NCI-H2171 treated with DMSO at 0.1 percent for 48 hours (cell line): ENCODE measurements around the gene CUL4A.
"Not testable (repeated sequence)": the region's sequence is repeated elsewhere in the genome, so short reads cannot be mapped to it uniquely, and the experiment has no call there.

ENCODE experiments used
- DNase-seq: peaks from one replicate; lab custom pipeline; 2025; lab: John Stamatoyannopoulos, UW

CUL4A gene

DNA sequence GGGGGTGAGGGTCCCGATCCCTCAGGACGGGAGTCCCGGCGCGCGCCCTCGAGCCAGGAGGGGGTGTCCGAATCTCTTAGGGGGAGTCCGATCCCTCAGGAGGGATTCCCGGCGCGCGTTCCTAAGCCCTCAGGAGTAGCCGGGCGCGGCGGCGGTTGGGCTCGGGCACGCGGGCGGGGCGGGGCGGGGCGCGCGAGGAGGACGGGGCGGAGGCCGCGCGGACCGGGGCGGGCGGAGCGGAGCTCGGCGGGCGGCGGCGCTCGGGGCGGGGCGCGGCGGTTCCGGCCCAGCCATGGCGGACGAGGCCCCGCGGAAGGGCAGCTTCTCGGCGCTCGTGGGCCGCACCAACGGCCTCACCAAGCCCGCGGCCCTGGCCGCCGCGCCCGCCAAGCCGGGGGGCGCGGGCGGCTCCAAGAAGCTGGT is at the start of gene CUL4A:
Gene CUL4A (plus strand): TSS at position 278 of the 423 bp plus-strand sequence. CDS start 15 bp downstream, at position 293.
- peak; percentile 74 for DNase-seq

DNA sequence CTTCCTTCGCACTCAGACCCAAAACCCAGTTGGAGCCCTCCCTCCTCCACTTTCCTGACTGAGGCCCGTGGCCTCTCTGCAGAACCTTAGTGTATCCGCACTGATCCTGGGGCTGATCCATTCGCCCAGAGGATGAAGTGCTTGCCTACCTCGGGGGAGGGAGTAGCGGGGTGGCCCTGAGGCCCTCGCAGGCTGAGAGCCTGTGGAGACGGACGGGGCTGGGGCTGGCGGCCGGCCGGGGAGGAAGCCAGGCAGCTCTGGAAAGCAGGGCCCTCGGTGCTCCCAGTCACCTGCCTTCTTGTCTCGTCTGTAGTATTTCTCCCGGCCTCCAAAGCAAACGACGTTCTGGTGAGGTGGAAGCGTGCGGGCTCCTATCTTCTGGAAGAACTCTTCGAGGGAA is 49.7 kb upstream of the CUL4A start:
- no peak for DNase-seq

DNA sequence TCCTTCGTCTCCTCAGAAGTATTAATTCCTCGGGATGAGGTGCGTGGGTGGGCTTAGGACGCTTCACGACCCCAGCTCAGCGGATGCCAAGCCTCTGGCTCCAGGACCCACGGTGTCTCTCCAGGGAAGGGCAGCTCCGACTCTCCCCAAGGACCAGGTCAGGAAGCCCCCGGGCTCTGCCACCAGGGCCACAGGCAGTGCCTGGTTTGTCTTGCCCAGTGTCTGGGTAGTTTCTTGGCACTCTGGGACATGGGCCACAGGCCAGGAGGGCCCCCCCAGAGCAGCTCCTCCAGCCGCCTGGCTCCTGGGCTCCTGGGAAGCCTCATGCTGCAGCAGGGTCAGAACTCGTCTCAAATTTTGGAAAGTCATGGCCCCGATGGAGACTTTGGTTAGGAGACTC is 48.4 kb upstream of the CUL4A start:
- no peak for DNase-seq

DNA sequence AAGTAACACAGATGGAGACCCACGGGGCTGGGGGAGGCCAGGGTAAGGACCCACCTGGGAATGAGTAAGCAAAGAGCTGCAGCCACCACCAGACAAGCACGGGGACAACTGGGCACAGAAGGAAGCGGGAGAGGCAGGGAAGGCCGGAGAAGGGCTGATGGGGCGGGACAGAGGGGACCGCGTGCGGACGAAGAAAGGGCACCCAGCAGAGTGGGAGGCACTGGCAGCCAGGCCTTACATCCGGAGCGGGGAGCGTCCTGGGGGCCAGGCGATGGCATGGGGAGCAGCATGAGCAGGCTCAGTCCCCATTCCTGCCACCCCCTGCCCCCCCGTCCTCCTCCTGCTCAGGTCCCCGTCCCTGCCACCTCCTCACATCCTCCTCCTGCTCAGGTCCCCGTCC is 48.0 kb upstream of the CUL4A start:
- DNase-seq: no peak

DNA sequence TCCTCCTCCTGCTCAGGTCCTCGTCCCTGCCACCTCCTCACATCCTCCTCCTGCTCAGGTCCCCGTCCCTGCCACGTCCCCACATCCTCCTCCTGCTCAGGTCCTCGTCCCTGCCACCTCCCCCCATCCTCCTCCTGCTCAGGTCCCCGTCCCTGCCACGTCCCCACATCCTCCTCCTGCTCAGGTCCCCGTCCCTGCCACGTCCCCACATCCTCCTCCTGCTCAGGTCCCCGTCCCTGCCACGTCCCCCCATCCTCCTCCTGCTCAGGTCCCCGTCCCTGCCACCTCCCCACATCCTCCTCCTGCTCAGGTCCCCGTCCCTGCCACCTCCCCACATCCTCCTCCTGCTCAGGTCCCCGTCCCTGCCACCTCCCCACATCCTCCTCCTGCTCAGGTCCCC is 47.4 kb upstream of the CUL4A start:
- DNase-seq: not testable (repeated sequence)

DNA sequence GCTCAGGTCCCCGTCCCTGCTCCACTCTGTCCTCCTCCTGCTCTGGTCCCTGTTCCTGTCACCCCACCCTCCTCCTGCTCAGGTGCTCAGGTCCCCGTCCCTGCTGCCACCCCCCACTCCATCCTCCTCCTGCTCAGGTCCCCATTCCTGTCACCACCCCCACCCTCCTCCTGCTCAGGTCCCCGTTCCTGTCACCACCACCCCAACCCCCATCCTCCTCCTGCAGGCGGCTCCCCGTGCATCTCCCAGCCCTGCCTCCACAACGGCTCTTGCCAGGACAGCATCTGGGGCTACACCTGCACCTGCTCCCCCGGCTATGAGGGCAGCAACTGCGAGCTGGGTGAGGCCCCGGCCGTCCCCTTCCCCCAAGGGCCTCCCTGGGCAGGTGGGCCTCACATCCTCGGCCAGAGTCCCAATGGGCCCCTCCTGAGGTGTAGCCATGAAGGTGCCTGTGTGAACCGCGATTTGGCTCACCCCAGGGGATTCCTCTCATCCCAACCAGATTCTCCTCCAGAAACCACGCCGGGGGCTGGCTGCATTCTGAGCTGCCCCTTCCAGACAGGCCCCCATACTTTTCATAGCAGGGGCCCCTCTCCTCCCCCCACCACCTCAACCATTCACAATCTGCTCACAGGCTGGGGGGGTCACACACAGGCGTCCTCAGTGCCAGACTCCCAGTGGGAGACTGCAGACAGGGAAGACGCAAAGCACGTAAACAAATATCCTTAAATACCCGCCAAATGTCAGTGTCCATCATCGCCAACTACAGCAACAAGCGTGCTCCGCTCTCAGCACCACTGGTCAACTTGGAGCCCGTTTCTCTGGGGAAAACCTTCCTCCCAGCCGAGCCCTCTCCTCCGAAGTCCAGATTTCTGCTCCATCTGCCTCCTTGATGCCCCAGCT is 46.4 kb upstream of the CUL4A start:
- DNase-seq: peak; percentile 63

DNA sequence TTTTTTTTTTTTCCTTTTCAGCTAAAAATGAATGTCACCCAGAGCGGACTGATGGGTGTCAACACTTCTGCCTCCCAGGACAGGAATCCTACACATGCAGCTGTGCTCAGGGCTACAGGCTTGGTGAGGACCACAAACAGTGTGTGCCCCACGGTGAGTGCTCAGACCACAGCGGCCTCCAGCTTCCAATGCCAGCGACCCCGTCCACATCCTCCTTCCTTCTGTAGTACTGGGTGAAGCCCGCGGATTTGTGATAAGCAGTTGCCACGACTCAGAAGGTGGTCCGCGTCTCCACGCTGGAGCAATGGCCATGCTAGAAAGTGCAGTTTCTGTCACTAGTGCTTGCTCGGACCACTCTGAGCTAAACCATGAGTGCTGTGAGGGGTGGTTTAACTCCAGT is 44.9 kb upstream of the CUL4A start:
- DNase-seq: no peak

DNA sequence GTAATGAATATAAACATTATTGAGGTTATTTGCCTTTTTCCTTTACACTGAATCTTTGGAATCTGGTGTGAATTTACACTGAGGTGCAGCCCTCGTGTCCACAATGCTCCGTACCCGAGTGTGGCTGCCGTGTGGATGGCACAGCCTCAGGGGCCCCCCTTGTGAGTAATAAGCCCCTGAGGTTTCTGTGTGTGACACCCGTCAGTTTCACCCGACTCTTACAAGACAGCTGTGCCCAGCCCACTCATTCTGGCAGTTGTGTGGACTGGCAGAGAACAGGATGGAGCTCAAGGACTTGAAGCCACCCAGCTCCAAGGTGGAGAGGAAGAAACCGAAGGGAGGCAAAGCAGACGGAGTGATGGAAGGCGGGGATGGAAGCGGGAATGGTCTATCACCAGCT is 43.1 kb upstream of the CUL4A start:
- no peak for DNase-seq

DNA sequence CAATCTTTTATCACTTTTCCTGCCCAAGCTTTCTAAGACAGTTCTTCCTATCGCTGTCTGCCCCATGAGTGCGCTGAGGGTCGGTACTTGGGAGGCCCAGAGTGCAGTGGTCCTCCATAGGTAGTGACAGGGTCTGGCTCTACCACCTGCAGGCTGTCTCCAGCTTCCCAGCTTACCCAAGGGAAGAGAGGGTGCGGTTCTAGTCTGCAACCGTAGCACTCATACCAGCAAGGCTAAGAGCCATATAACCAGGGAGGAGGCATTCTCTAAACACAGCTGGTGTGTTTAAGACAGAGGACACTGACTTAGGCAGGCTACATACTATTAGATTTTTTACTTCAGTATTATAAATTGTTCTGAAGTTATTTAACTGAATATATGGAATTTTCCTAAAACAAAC is 42.7 kb upstream of the CUL4A start:
- DNase-seq: no peak

DNA sequence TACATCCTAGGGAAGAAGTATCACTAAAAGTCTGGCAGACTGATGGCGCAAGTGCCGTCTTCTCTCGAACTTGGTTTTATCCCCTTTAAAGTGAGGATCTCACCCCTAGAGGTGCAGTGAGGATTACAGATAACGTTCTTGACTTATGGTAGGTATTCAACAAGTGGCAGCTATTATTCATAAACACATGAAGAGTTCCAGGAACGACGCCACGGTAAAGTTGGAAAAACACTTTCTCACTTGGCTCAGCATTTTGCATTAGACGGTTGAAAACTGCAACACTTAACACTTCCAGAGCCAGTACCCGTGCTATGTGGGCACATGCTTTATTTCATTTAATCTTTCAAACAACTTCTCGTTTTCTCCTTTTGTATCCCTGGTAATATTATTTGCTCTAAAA is 42.3 kb upstream of the CUL4A start:
- DNase-seq: no peak

DNA sequence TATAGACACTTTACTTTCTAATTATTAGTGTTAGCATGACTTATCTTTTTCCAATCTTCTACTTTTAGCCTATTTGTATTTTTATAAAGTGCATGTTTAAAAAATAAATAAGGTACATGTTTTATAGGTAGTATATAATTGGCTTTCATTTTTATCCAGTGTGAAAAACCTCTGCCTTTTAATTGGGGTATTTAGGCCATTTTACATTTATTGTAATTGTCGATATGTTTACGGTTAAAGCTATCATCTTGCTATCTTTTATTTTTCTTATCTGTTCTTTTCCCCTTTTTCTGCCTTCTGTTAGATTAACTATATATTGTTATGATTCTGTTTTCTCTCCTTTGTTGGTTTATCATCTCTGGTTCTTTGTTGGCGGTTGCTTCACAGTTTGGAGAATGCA is 41.8 kb upstream of the CUL4A start:
- no peak for DNase-seq

DNA sequence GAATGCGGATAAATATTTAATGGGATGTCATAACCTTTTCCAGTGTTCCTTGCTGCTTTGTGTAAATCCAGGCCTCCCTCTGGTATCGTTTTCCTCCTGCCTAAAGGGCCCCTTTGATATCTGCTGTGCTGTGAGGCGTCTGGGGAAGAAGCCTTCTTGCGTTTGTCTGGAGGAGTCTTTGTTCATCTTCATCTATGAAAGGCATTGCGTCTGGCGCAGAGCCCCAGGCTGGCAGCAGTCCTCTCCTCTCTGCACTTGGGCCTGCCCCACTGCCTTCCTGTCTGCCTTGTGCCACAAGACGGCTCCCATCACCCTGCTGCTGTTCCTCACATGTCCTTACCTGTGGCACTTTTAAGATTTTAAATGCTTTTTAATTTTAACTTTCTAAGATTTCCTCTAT is 41.2 kb upstream of the CUL4A start:
- no peak for DNase-seq

DNA sequence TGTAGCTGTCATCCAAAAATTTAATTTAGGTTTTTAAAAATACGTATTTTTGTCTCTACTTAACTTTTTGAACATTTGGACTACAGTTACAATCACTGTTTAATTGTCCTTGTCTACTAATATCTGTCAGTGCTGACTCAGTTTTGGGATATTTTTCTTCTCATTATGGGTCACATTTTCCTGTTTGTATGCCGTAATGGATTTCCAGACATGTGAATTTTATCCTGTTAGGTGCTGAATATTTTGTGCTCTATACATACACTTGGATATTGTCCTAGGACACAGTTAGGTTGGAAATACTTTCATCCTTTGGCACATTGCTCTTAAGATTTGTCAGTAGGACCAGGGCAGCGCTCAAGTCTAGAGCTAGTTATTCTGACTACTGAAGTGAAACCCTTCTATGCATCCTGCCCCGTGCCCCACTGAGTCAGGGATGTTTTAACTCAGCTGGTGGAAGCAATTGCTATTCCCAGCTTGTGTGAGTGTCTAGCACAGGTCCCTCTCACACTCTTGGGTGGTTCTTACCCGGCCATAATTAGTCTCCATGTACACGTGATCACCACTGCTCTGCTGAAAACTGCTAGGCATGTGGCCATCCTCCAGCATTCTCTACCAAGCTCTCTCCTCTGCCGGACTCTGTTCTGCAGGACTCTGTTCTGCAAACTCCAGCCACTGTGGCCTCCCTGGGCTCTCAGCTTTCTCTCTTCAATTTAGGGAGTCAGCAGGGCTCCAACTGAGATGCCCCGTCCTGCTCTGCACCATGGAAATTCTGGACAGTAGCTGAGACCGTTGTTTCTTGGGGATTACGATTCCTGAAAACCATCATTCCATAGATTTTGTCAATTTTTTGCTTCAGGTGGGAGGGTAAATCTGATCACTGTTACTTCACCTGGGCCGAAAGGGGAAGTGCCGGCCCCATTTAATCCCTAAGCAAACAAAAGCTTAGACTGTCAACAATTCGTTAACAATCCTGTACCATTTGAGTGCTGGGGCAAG is 39.8 kb upstream of the CUL4A start:
- DNase-seq: no peak

DNA sequence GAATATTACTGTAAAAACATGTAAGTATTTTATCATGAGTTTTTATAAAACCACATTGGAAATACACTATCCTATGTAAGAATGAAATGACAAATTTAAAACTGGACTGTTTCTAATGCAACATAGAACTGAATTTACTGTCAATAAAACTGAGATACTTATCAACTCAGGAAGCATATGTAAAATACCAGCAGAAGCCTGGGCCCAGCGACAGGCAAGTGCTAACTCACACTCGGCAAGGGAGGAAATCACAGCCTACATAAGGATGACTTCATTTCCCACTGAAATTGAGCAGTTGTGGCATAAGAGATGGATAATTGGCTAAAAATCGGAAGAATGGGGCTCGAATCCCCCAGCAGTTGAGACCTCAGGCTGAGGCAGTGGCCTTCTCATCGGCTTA is 38.9 kb upstream of the CUL4A start:
- DNase-seq: no peak

DNA sequence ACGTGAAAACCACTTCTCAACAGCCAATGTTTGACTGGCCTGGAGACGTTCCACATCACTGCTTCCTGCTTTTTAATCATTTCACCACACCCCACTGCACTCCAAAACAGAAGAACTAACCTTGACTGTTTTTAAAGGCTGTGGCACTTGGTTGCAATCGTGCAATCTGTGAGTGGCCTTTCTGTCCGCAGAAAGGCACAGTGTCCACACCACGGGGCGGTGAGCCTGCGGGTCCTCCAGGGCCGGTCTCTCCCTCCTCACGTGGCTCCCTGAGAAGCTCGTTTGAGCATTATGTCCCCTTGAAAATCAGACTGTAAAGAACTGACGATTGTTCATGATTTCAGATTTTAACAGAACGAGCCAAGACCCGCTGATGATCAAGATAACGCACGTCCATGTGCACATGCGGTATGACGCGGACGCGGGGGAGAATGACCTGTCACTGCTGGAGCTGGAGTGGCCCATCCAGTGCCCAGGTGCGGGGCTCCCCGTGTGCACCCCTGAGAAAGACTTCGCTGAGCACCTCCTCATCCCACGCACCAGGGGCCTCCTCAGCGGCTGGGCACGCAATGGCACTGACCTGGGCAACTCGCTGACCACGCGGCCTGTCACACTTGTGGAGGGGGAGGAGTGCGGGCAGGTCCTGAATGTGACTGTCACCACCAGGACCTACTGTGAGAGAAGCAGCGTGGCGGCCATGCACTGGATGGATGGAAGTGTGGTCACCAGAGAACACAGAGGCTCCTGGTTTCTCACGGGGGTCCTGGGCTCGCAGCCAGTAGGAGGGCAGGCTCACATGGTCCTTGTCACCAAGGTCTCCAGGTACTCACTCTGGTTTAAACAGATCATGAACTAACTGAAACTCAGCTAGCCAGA is 37.9 kb upstream of the CUL4A start:
- no peak for DNase-seq

DNA sequence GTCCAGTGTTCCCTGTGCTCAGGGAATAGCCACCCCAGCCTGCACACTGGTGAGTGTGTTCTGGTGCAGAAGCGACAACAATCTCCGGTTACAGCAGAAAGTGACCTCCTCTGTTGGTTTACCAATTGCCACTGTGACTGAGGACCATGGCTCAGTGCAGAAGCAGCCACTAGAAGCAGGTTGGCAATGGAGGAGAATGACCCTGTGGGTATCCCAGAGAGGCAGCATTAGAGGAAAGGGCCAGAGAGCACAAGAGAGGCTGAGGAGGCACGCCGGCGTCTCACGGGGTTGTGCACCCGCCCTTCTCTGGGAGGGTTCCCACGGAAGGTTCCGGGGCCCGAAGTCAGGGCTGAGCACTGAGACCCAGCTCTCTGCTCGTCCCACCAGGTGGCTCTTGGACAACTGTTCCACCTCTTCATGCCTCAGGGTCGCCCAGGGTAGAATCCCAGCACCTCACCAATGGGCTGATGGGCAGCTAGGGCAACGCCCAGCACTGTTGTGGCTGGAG is 36.9 kb upstream of the CUL4A start:
- no peak for DNase-seq

DNA sequence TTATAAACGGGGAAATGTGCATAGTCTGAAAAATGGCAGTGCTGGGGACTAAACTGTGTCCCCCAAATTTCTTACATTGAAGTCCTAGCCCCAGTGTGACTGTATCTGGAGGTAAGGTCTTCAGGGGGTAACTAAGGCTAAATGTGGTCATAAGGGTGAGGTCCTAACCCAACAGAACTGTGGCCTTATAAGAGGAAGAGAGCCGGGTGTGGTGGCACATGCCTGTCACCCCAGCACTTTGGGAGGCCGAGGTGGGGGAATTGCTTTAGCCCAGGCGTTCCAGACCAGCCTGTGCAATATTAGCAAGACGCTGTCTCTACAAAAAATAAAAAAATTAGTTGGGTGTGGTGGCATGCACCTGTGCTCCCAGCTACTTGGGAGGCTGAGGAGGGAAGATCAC is 33.1 kb upstream of the CUL4A start:
- no peak for DNase-seq

DNA sequence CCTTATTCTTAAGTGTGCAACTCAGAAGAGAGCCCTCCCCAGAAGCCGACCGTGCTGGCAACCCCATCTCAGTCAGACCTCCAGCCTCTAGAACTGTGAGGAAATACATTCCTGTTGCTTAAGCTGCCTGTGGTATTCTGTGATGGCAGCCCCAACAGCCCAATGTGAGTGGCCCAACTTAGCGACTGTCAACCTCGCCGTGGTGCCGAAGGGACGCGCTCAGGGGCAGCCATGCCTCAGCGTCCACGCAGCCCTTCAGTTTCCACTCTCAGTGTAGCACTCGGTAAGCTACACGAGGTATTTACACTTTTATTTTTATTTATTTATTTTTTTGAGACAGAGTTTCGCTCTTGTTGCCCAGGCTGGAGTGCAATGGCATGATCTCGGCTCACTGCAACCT is 32.6 kb upstream of the CUL4A start:
- DNase-seq: no peak

DNA sequence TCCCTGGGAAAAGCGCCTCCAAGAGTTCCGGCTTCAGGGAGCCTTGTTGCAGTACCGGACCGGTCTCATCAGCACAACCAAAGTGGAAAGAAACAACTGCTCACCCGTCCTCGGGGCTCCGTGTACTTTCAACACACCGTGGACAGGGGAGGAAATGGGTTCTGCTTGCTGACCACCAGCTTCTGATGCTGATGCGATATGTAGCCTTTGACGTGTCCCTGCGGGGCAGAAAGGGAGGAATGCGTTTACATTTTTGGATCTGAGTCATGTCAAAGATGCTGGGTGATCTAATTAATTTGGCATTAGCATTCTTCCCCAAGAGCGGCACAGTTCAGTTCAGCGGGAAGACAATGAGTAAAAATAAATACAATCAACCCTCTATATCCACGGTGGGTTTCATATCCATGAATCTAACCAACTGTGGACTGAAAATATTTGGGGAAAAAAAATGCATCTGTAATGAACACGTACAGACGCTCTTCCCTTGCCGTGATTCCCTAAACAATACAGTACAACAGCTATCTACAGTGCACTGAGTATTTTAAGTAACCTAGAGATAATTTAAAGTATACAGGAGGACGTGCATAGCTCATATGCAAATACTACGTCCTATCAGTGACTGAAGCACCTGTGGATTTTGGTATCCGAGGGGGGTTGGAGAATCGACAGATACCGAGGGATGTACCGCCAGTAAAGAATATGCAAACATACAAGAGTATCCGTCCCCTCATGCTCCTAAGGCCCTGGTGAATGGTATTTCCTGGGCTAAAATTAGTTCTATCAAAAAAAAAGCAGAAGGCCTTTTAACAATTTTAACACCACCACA is 31.1 kb upstream of the CUL4A start:
- DNase-seq: no peak

DNA sequence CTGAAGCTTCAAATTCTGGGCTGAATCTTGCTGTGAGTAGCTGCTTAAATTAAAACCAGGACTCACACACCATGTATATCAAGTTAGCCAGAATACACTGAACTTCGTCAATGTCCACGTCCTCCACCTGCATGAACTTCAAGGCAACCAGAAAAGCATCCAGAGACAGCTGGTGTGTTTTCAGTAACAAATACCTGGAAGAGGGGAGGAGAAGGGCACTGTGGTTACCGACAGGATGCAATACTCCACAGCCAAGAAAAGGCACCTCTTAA is 30.6 kb upstream of the CUL4A start:
- no peak for DNase-seq
